Adrenal gland (tissue), 12 donors: ENCODE measurements around the gene AMBP. TPM values are rescaled to one million over a fixed set of nuclear protein-coding genes. Genes with fewer than 3 reads are reported as not detected.

Experiments
- DNase-seq, 7 donors: peaks; one replicate each; pipeline ENCODE4 v3.0.0-alpha.2; 2019 to 2020
- H3K27ac ChIP-seq, 5 donors: fragments of 200-600 bp; sonication (generic) in 4 of 5; 1 replicate in 3 of 5; 2 replicates in 2 of 5; pipeline versions ENCODE4 v1.5.1 to v1.8.0; 2016 to 2020; ENCODE audit warnings: mild to moderate bottlenecking in 1 of 5
- H3K27me3 ChIP-seq: fragments of 200-600 bp; 2 replicates; pipeline ENCODE4 v1.8.0; 2021
- H3K36me3 ChIP-seq, 2 donors: fragments of 200-600 bp; replicated peaks in 1 of 2; 1 replicate in 1 of 2; 2 replicates in 1 of 2; pipeline versions ENCODE4 v1.5.1 to v1.8.0; 2018 to 2022
- H3K4me1 ChIP-seq, 2 donors: fragments of 200-600 bp; replicated peaks in 1 of 2; 1 replicate in 1 of 2; 2 replicates in 1 of 2; pipeline versions ENCODE4 v1.5.1 to v1.8.0; 2018 to 2021
- H3K4me3 ChIP-seq, 4 donors: fragments of 200-600 bp; sonication (generic) in 3 of 4; one replicate each; pipeline ENCODE4 v1.5.1; 2016 to 2018
- H3K9me3 ChIP-seq, 3 donors: fragments of 200-600 bp; sonication (generic) in 1 of 3; replicated peaks in 1 of 3; 1 replicate in 2 of 3; 2 replicates in 1 of 3; pipeline versions ENCODE4 v1.5.1 to v1.8.0; 2016 to 2021
- CTCF ChIP-seq, 6 experiments: fragments of 450-650 bp in 4 of 6; fragments of 200-600 bp in 2 of 6; sonication (generic) in 1 of 6; IDR thresholded peaks; 1 replicate in 5 of 6; 2 replicates in 1 of 6; pipeline versions ENCODE4 v1.5.1 to v1.8.0; 2016 to 2021; ENCODE audit warnings: antibody characterized with exemption in 6 of 6, mild to moderate bottlenecking in 2 of 6, moderate library complexity in 1 of 6
- POLR2A ChIP-seq, 2 donors: fragments of 450-650 bp; IDR thresholded peaks; one replicate each; pipeline ENCODE4 v1.6.1; 2017; ENCODE audit warnings: antibody characterized with exemption in 2 of 2, mild to moderate bottlenecking in 2 of 2, moderate library complexity in 1 of 2
- WGBS, 4 donors: extraction: QIAGEN DNeasy Blood & Tissue Kit in 2 of 4; methylation state at CpG; one replicate each; pipeline versions ENCODE4 v1.1.5 to v1.1.7; 2013 to 2017; 5-methylcytosine and 5-hydroxymethylcytosine counted together
- intact Hi-C, 2 donors: fragments of 100-400 bp; cut with DNase I; formaldehyde crosslinking; loops; one replicate each; pipeline versions ENCODE4 v1.14.1 to v1.15.0; 2022 to 2023
- polyA plus RNA-seq, 3 donors: library from polyadenylated mRNA; stranded (reverse); fragments of 200-250 nt in 2 of 3; fragments of 350-450 nt in 1 of 3; fragmentation: Illumina TruSeq in 1 of 3; extraction: RNeasy Lipid Tissue Mini Kit (QIAGEN cat#74804) in 1 of 3; gene quantifications; one replicate each; pipeline ENCODE4 v1.2.3, GENCODE V29; 2013 to 2014
- total RNA-seq, 9 donors: library from RNA; depleted of rRNA in 4 of 9; stranded (reverse); fragments of >200 nt in 4 of 9; fragments of 120-200 nt in 1 of 9; fragmentation: NEBNext Ultra II Directional in 1 of 9; extraction: Animal tissue kit (Norgen Biotek cat#: 25700) in 1 of 9; gene quantifications; one replicate each; pipeline versions ENCODE4 v1.1.0 to v1.2.4, GENCODE V29; 2013 to 2023
- donor health status: healthy with polysubstance abuse.
- donor health status: Bipolar disorder and iron deficiency.
- donor health status: DM: yes; HTN: yes; CAD: no.
- donor health status: DM: no; HTN: no; CAD: no.
- donor health status: DM: no; HTN: no; CAD: no.
- donor health status: DM: yes; HTN: yes; CAD: no.

Gene AMBP
- total and polyA plus RNA-seq, 12 donors: 0.17 to 2.8 (median 0.44) TPM; not detected in 5

GRCh38 chr9:114070188-114071103, 7.7 kb downstream of the AMBP start:
- 88 to 96% (median 90%) methylated on average over 5 to 17 of the region's 17 CpGs for WGBS, 4 donors
- intact Hi-C loops: no loop called here
- Histone ChIP-seq H3K4me1 (no peaks in the 10 kb centered on the region), H3K4me3 (no peak overlapping the region), H3K27ac (no peak overlapping the region), H3K36me3 (no peaks in the 10 kb centered on the region), H3K27me3 (no peaks in the 10 kb centered on the region), H3K9me3 (no peaks in the 10 kb centered on the region)
- TF ChIP-seq POLR2A (IDR thresholded peaks at IDR 0.05): no peak
- TF ChIP-seq CTCF (IDR thresholded peaks at IDR 0.05): no peak
- no peak for DNase-seq

GRCh38 chr9:114069476-114070187, 8.5 kb downstream of the AMBP start:
- no peaks in the 10 kb centered on the region for H3K27me3 ChIP-seq
- H3K4me3 ChIP-seq: no peak overlapping the region
- H3K9me3 ChIP-seq: no peaks in the 10 kb centered on the region
- peak in 1 of 7 donors; percentile 6 for DNase-seq
- 84 to 90% (median 88%) methylated on average over 5 to 9 of the region's 9 CpGs for WGBS, 4 donors
- no peaks in the 10 kb centered on the region for H3K4me1 ChIP-seq
- TF ChIP-seq CTCF (IDR thresholded peaks at IDR 0.05): no peak
- TF ChIP-seq POLR2A (IDR thresholded peaks at IDR 0.05): no peak
- H3K27ac ChIP-seq: no peak overlapping the region
- intact Hi-C loops: no loop called here
- H3K36me3 ChIP-seq: no peaks in the 10 kb centered on the region

GRCh38 chr9:114065304-114065703, 12.8 kb downstream of the AMBP start:
- TF ChIP-seq CTCF (IDR thresholded peaks at IDR 0.05): no peak
- no peak for TF ChIP-seq POLR2A (IDR thresholded peaks at IDR 0.05)
- no peak overlapping the region for H3K4me3 ChIP-seq
- WGBS, 4 donors: 87 to 92% (median 91%) methylated on average over 7 to 8 of the region's 8 CpGs

DNA sequence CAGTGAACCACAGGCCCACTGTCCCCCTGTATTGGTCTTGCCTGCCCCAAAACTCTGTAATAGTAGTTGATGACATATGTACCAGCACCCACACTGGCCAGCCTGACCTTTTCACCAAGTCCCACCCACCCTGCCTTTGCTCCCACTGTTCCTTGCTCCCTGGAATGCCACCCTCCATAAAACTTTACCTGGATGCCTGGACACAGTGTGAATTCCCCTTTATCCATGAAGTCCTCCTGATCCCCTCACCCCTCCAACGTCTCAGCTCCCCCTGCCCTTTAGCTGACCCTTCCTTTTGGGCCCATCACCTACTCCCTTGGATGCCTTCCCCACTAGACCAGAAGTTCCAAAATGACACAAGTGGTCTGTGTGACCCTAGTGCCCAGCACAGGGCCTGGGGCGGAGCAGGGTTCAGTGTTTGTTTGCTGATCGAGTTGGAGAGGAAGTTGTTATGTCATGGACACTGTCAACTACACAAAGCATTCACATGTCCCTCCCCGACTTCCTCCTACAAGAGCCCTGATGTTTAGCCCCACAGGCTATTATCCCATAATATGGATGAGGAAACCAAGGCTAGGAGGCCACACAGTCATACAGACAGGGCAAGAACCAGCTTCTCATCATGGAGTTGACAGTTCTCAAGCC, 16.1 kb downstream of the AMBP start:
- DNase-seq: no peak
- Histone ChIP-seq H3K36me3 (no peaks in the 10 kb centered on the region), H3K4me3 (no peak overlapping the region), H3K4me1 (peaks cover 0 to 14% of the 10 kb centered on the region in 2 donors), H3K9me3 (no peaks in the 10 kb centered on the region), H3K27ac (no peak overlapping the region), H3K27me3 (no peaks in the 10 kb centered on the region)
- 61 to 79% (median 67%) methylated on average over 3 to 4 of the region's 4 CpGs for whole genome bisulfite sequencing, 4 donors
- intact Hi-C loops: no loop called here
- TF ChIP-seq POLR2A (IDR thresholded peaks at IDR 0.05) (no peak), CTCF (IDR thresholded peaks at IDR 0.05) (no peak)

More at GRCh38 chr9:114065304-114065703, 12.8 kb downstream of the AMBP start:
- Histone ChIP-seq H3K9me3 (no peaks in the 10 kb centered on the region), H3K4me1 (no peaks in the 10 kb centered on the region), H3K27ac (no peak overlapping the region), H3K36me3 (no peaks in the 10 kb centered on the region), H3K27me3 (no peaks in the 10 kb centered on the region)
- intact Hi-C loops: no loop called here
- no peak for DNase-seq
